HG02885 (cell line): ENCODE results near the gene CRYBA2.

Experiments
- ATAC-seq: cut with Tn5 transposase; IDR thresholded peaks from one replicate; pipeline ENCODE4 v1.9.1; 2021; ENCODE audit warnings: mild to moderate bottlenecking; ENCODE audit not compliant: unreplicated experiment, poor library complexity

The CRYBA2 gene

DNA sequence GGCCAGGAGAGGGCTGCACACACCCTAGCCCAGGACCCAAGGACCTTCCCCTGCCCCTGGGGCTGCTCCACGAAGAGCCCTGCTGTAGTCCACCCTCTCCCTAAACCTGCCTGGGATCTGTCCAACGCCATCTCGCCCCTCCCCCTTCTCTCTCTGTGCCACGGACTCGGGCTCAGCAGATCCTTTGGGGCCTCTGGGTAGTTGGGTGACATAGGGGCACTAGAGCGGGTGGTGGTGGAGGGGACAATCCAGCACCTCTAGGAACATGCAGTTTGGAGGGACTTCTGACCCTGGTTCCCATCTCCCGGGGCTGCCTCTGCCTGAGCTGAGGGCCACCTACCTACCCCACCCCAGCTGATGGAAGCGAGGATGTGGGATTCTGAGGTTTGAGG is 7.3 kb upstream of the CRYBA2 start:
- ATAC-seq, result no peak

DNA sequence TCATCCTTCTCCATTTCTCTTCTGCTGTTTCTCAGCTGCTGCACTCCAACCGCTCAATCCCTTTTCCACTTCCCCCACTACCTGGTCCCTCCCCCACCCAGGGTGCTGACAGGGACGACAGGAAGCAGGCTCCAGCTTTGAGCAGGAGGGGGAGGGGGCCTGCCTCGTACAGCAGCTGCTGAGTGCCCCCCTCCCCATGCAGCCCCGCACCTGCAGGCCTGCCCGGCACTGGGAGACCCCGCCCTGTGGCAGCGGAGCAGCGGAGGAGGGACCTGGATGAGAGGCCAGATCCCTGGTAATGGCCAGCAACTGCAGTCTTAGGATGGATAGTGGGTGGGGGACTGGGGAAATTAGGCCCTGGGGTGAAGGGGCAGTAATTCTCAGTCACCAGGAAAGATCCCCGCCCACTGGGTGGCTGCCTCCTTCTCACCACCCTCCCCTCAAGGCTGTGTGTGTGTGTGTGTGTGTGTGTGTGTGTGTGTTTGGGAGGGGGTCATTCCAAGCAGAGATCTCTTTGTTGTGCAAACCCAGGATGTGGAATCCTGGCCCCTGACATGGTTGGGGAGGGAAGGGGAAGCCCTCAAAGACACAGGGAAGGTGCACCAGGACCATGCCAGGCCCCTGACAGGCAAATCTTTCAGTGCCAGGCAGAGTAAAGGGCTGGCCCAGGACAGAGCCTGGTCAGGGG is 6.8 kb upstream of the CRYBA2 start:
- ATAC-seq, result no peak

DNA sequence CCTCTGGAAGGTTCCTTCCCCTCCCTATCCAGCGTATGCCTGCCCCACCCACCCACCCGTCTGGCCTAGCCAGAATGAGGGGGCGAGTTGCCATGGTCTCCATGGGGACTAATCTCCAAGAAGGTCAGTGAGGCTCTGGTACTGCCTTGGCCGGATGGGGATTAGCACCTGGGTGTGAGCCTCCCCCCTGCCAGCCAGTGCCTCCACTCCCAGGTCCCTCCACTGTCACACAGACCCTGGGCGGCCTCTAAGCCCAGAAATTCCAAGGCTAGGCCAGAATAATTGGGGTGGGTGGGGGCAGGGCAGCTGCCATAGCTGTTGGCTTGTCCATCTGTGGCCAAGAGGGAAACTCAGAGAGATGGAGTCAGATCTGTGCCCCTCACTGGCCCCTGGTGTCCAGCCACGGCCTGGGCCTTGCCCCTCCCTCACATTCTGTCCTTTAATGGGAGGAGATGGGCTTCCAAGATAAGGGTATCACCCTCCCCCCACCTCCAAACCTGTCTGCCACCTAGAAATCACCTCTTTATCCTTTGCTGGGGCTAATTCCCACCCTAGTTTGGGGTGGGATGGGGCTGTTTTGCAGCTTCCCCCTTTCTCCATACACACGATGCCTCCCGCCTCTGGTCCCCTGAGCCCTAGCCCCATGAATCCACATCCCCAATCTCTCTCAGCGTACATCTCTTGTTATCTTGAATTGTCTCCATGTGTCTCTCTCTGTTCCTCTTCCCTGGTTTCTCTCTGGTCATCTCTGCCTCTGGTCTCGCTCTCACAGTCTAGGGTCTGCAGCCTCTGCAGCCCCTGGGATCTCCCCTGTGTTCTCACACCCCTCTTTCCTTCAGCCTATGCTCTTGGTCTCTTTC is 6.0 kb upstream of the CRYBA2 start:
- ATAC-seq, result no peak

DNA sequence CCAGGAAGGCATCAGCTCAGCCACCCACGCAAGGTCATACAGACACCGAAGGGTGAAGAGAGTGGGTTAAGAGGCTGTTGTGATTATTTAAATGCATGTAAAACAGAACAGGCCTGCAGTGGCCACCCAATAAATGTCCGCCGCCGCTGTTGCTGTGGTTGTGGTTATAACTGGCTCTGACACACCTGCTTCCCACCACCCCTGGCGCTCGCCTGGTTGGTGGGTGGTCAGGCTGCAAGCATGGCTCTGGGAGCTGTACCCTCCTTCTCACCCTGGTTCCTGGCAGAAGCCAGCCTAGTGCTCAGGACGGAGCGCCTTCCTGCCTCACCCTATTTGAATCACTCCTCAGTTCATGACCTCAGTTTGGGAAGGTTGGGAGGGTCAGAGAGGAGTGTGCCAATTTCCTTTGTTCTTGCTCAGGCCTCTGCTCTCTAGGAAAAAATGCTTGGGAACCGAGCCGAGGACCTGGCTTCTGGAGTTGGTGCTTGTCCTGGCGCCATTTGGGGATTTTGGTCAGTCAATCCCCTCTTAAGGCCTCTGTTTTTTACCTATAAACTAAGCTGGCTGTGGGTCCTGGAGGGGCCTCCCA is 5.3 kb upstream of the CRYBA2 start:
- ATAC-seq, result no peak

DNA sequence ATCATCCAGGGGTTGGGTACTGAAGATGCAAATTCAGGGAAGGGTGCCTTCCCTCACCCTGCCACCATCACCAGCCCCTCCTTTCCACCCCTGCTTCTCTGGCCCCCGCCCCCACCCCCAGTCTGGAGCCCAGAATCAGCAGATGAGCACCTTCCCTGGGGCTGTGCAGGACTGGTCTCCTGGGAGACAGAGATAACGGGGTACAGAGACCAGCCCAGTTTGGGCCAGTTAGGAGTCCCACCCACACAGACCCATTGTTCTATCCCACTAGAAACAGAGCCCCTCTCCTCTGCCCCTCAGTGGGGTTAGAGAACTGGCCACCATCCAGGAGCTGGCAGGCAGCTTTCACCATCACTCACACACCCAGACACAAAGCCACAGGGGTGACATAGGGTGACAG is 4.5 kb upstream of the CRYBA2 start:
- ATAC-seq, result no peak

DNA sequence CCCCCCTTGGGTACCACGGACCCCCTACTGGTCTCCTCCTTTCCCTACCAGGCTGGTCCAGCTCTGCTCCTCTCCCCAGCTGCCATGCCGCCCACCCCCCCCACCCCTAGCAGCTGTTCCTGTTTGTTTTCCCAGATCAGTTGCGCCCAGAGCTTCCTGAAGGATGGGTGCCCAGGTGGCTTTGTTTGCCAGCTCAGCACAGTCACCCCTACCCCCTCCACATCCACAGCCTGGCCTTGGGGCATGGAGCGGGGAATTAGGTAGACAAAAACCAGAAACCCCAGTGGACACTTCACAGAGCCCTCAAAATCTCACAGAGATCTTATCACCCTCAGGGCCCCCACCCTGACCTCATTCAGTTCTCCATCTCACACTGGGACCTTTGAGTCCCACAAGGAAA is 3.7 kb upstream of the CRYBA2 start:
- no peak for ATAC-seq

DNA sequence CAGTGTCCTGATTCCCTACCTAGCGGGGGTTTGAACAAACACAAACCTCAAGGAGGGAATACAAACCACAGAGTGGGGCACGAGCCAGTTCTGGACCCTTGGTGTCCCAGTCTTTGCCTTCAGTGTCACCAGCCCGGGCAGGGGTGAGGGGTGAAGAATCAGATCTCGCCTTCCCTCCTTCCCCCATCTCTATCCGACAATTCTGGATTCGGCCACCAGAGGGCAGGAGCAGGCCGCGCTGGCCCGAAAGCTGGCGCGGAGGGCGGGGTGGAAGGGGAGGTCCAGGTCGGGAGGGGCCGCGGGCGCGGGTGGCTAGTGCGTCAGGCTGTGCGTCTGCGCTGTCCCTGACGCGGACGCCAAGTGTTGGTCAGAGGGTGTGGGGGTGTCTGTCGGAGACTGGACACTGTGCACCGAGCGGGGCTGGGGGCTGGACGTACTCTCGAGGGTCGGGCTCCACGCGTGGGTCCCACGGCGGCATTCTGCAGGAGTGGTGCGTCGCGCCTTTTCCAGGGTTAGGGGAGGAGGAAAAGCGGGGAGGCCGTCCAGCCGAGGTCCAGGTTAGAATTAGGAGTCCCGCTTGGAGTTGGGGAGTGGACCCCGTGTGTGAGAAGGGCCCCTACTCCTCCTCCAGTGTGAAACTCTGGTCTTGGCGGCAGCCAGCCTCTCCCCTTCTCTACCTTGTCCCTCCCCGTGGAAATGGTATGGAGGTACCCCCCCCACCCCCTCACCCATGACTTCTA is 2.9 kb upstream of the CRYBA2 start:
- ATAC-seq, result peak; percentile 80

DNA sequence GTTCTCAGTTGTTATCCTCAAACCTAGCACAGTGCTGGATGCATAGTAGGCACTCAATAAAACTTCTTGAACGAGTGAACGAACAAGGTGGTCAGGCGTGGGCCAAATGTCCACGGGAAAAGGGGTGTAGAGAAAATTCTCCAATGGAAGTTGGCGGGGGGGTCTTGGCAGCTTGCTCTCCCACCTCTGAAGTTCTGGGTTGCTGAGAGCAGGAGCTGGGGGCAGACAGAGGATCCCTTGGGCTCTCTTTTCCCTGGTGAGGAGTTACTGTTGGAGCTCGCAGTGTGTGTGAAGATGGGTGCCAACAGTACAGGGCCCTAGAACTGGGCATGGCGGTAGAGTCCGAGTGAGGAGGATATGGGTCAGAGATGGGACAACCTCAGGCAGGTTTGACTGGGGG is 2.3 kb upstream of the CRYBA2 start:
- no peak for ATAC-seq

DNA sequence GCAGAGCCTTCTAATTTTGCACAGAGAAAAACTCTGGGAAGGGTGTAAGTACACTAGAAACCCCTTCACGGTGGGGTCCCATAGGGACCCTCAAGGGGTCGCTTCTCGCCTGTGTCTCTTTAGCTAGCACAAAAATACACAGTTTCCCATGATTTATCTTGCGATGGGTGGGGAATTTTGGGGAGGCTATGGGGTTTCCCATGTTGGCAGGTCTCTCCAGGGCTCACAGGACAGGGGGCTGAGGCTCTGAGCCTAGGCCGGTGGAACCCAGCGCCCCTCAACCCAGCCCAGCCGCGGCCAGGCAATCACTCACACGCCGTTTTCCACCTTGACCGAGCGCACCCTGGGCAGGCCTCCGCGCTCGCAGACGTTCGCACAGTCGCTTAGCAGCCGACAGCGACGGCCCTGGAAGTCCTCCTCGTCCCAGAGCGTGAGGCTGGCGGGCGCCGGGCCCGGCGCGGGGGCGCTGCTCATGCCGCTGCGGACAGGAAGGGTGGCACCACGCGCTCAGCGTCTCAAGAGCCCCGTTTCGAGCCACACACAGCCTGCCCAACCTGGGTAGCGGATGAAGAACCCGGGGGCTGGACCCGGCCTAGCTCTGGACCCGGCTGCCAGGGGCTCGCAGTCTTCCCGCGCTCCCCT is 398 bp downstream of the CRYBA2 start:
- ATAC-seq, result no peak

DNA sequence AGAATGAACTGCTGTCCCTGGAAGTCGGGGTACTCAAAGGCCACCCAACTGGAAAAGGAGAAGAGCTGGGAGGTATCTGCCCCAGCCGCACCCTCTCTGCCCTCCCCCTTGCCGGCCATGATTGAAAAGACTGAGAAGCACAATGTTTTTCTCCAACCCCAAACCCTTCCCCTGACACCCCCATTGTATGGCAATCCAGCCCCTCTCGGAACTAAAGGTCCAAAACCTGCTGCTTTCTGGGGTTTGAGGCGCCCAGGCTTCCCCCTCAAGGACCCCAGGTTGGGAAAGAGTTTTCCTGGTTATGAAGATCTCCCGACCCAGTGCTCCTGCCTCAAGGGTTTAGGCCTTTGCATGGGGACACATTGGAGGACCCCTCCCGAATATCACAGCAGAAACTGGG is 1.0 kb downstream of the CRYBA2 start:
- ATAC-seq, result no peak

DNA sequence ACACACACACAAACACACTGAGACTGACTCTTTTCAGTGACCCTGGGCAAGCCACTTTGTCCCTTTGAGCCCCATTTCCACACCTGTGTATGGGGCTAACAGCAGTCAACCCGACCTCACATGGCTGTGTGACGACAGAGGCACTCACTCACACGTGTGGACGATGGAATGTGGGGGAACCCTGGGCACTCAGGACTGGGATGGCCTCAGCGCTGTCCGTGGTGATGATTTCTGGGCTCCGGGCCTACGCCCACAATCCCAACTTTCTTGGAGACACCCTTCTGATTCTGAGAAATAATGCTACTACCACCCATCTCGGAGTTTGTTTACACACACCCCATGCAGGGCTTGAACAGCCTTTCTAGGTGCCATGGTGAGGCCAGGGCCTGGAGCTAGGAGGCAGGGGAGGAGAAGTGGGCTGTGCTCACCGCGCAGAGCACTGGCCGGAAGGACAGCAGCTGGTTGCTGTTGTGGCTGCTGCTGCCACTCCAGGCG is 1.5 kb downstream of the CRYBA2 start:
- ATAC-seq, result no peak

DNA sequence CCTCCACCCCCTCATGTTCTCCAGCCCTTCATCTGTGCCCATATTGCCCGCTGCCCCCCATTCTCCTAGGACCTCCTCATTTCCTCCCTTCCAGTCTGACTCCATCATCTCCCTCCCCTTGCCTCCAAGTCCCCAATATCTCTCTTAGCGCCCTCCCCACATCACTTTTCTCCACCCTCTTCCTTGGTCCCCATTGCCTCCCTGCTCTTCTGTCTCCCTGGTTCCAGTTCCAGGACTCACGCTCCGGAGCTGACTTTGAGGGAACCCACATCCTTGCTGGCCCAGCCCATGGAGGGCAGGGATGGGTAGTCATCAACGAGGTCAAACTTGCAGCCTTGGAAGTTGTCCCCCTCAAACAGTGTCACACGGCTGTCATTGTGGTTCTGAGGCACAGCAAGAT is 2.6 kb downstream of the CRYBA2 start:
- ATAC-seq, result no peak

DNA sequence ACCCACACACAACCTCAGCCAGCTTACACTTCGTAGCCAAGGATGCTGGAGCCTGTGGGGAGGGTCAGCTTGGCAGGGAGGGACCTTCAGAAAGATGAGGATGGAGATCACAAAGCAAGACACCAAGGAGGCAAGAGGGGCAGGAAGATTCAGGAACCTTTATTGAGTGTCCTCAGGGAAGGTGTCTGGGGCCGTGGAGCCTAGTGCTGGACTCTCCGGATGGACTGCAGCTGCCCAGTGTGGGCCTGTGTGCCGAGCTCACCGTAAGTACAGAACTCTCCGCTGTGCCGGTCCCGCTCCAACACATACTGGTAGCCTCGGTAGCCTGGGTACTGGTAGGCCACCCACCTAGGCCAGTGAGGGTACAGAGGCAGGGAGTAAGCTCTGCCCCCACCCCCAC is 3.2 kb downstream of the CRYBA2 start:
- no peak for ATAC-seq

DNA sequence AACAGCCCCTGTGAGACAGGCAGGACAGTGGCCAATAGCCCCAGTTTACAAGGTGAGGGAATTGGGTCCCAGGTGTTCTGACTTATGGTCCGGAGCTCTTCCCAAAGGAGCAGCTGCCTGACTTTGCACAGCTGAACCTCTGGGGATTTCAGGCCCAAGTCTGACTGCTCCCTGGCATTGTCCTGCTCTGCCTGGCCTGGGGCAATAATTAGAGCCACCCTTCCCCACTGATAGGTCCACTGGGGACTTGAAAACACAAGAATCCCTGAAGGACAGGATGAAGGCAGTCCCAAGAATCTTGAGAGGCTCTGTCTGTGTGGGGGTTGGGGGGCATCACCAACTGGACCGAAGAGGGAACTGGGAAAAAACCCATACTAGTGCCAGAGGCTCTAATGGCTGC is 4.6 kb downstream of the CRYBA2 start:
- ATAC-seq, result no peak

DNA sequence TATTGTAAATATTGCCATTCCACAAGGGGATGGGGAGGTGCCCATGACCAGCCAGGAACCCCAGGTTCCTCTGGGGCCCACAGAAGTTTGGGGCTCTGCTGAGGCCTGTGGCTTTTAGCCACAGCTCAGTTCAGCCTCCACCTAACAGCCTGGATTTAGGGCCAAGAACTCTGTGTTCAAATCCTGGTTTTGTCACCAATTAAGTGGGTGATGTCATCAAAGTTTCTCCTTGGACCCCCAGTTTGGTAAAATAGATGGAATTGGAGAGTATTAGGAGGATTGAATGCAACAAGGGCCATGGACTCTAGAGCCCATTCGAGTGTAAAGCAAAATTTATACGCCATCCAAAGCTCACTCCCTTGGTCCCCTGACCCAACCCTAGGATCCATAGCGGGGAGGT is 5.1 kb downstream of the CRYBA2 start:
- ATAC-seq, result no peak

DNA sequence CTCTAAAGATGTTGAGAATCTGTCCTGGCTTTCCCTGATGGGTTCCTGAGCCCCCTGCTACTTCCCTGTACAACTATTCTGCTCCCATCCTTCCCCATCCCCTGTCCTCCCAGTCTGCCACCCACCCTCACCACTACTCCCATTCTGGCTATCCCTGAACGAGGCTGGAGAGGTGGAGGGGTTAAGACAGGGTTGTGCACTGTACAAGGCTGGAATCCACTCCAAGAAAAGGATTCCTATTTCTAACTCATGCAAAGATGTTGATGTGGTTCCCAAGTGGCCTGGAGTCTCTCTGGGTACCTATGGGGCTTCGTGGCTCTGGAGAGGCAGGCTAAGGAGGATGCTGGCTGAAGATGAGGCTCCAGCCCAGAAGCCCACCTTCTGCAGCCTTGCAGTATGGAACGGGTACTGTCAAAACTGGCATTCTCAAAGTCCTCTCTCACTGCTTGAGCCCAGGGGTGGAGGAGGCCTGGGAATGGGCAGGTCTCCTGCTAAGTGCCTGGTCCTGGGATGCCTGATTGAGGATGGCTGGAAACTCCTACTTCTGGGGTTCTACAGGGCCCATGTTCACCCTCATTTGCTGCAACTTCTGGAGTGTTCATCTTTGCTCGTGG is 7.0 kb downstream of the CRYBA2 start:
- ATAC-seq, result no peak

DNA sequence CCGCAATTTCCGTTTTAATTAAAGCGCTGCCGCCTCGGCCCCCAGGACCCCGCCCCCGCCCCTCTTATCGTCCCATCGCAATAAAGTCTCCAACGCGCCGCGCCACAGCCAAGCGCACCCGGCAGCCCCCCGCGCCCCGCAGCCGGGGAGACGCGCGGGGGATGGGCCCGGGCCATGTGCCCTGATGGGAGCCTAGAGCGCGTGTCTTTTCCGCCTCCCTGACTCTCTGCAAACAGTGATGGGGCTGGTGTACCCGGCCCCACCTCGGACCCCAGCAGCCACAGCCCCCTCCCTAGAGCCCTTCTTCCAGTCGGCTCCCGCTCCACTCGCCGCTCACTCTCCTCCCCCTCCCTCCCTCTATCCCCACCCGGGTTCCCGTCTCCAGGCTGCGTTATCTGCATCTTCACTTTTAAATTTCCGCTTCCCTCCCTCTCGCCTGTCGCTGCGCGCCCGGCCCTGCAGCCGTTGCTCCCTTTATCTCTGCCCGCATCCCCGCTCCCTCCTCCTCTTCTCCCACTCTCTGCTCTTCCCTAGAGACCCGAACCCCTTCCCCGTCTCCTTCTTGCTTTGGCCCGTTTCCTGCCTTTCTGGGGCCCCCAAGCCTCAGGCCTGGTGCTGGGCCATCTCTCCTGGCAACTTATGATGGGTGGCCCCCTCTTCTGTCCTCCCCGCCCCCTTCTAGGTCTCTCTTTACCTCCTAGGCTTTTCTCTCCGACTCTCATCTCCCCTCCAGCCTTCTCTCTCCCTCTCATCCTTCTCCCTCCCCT is 7.7 kb downstream of the CRYBA2 start:
- ATAC-seq, result no peak

DNA sequence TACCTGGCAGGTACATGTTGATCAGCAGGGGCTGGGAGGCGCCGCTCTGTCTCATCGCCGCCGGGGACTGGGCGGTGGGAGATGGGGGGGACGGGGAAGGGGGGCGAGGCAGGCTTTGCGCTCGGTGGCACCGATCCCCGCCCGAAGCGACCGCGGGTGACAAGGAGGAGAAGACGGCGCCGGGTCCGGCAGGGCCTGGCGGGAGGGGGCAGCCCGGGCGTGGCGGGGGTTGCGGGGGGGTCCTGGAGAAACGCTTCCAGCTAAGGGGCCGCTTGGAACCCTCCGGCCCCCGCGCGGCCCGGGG is 8.2 kb downstream of the CRYBA2 start, which contains the start of gene FEV:
FEV (minus strand) TSS at position 164 of the 304 bp plus-strand sequence; CDS start at position 55, 109 bp downstream.
- no peak for ATAC-seq
